Vagina (tissue), 2 donors: ENCODE results near the gene SMARCD3. TPM values are rescaled to one million over a fixed set of nuclear protein-coding genes. Genes with fewer than 3 reads are reported as not detected.

Experiments
- DNase-seq, 2 donors: peaks; one replicate each; pipeline ENCODE4 v3.0.0-alpha.2; 2017; ENCODE audit errors: extremely low spot score in 2 of 2
- H3K27ac ChIP-seq: fragments of 200-600 bp; sonication (generic); one replicate; pipeline ENCODE4 v1.5.1; 2019
- H3K27me3 ChIP-seq: fragments of 200-600 bp; sonication (generic); one replicate; pipeline ENCODE4 v1.5.1; 2019
- H3K36me3 ChIP-seq, 2 donors: fragments of 200-600 bp; sonication (generic); one replicate each; pipeline ENCODE4 v1.5.1; 2017 to 2019
- H3K4me1 ChIP-seq: fragments of 200-600 bp; sonication (generic); one replicate; pipeline ENCODE4 v1.5.1; 2019
- H3K4me3 ChIP-seq, 2 donors: fragments of 200-600 bp; sonication (generic); 1 replicate in 1 of 2; 2 replicates in 1 of 2; pipeline ENCODE4 v1.5.1; 2016 to 2019
- H3K9me3 ChIP-seq: fragments of 200-600 bp; sonication (generic); one replicate; pipeline ENCODE4 v1.5.1; 2019
- CTCF ChIP-seq, 3 experiments: fragments of 450-650 bp in 2 of 3; fragments of 200-600 bp in 1 of 3; sonication (generic) in 1 of 3; IDR thresholded peaks; one replicate each; pipeline ENCODE4 v1.5.1; 2017 to 2019; ENCODE audit warnings: antibody characterized with exemption in 3 of 3, mild to moderate bottlenecking in 2 of 3, moderate library complexity in 2 of 3
- POLR2A ChIP-seq, 2 donors: fragments of 450-650 bp; IDR thresholded peaks; one replicate each; pipeline ENCODE4 v1.6.1; 2017; ENCODE audit warnings: antibody characterized with exemption in 2 of 2, mild to moderate bottlenecking in 2 of 2, moderate library complexity in 2 of 2
- POLR2AphosphoS5 ChIP-seq, 2 donors: sonication (generic); formaldehyde crosslinking; IDR thresholded peaks; one replicate each; pipeline ENCODE4 v1.9.0; 2017; ENCODE audit warnings: antibody characterized with exemption in 2 of 2, mild to moderate bottlenecking in 2 of 2, low read depth in 1 of 2; ENCODE audit not compliant: insufficient read depth in 1 of 2
- intact Hi-C: fragments of 100-400 bp; cut with DNase I; formaldehyde crosslinking; loops from one replicate; pipeline ENCODE4 v1.15.1; 2023
- total RNA-seq: library from RNA; depleted of rRNA; stranded (reverse); fragments of >200 nt; gene quantifications from one replicate; pipeline ENCODE4 v1.2.3, GENCODE V29; 2016

The SMARCD3 gene
- total RNA-seq, 1 donor from 2014 or later = 39.8 TPM

- no peak for DNase-seq
- H3K4me1 ChIP-seq = peaks cover 14% of the 10 kb centered on the region
- TF ChIP-seq CTCF (IDR thresholded peaks at IDR 0.05) (no peak), POLR2AphosphoS5 (IDR thresholded peaks at IDR 0.05; ENCODE audit: insufficient read depth in 1 of 2, low read depth in 1 of 2) (no peak), POLR2A (IDR thresholded peaks at IDR 0.05) (no peak)
- H3K9me3 ChIP-seq = no peaks in the 10 kb centered on the region
- no peaks in the 10 kb centered on the region for H3K27me3 ChIP-seq
- intact Hi-C loops = no loop called here
- no peak overlapping the region for H3K27ac ChIP-seq
- H3K4me3 ChIP-seq = peak overlapping the region; percentile 8 to 28
- no peaks in the 10 kb centered on the region for H3K36me3 ChIP-seq
These were observed 49.3 kb downstream of the SMARCD3 start for GRCh38 chr7:151198945-151199848.

- Histone ChIP-seq H3K4me1 (peaks cover 14% of the 10 kb centered on the region), H3K9me3 (no peaks in the 10 kb centered on the region), H3K4me3 (no peak overlapping the region), H3K27ac (no peak overlapping the region), H3K36me3 (no peaks in the 10 kb centered on the region), H3K27me3 (no peaks in the 10 kb centered on the region)
- intact Hi-C loops = no loop called here
- no peak for DNase-seq
- TF ChIP-seq POLR2AphosphoS5 (IDR thresholded peaks at IDR 0.05; ENCODE audit: insufficient read depth in 1 of 2, low read depth in 1 of 2) (no peak), POLR2A (IDR thresholded peaks at IDR 0.05) (no peak), CTCF (IDR thresholded peaks at IDR 0.05) (no peak)
These were observed 50.6 kb downstream of the SMARCD3 start for GRCh38 chr7:151197932-151198331.

GRCh38 chr7:151195616-151196450, 52.7 kb downstream of the SMARCD3 start:
- H3K36me3 ChIP-seq = no peaks in the 10 kb centered on the region
- TF ChIP-seq POLR2A (IDR thresholded peaks at IDR 0.05) (no peak), POLR2AphosphoS5 (IDR thresholded peaks at IDR 0.05; ENCODE audit: insufficient read depth in 1 of 2, low read depth in 1 of 2) (no peak), CTCF (IDR thresholded peaks at IDR 0.05) (no peak)
- H3K27ac ChIP-seq = no peak overlapping the region
- H3K4me1 ChIP-seq = peaks cover 14% of the 10 kb centered on the region
- intact Hi-C loops = no loop called here
- no peaks in the 10 kb centered on the region for H3K9me3 ChIP-seq
- no peaks in the 10 kb centered on the region for H3K27me3 ChIP-seq
- DNase-seq = no peak
- no peak overlapping the region for H3K4me3 ChIP-seq

- Histone ChIP-seq H3K4me1 (peaks cover 3% of the 10 kb centered on the region), H3K36me3 (no peaks in the 10 kb centered on the region), H3K4me3 (no peak overlapping the region), H3K9me3 (no peaks in the 10 kb centered on the region), H3K27ac (no peak overlapping the region), H3K27me3 (no peaks in the 10 kb centered on the region)
- no peak for DNase-seq
- intact Hi-C loops = no loop called here
- TF ChIP-seq POLR2A (IDR thresholded peaks at IDR 0.05) (no peak), CTCF (IDR thresholded peaks at IDR 0.05) (no peak), POLR2AphosphoS5 (IDR thresholded peaks at IDR 0.05; ENCODE audit: insufficient read depth in 1 of 2, low read depth in 1 of 2) (no peak)
These were observed 54.3 kb downstream of the SMARCD3 start for GRCh38 chr7:151194188-151194587.
